Type B pancreatic cell (in vitro differentiated cells): ENCODE measurements around the gene ZNF300. TPM values are rescaled to one million over a fixed set of nuclear protein-coding genes. Genes with fewer than 3 reads are reported as not detected.

Experiments
- DNase-seq: peaks from one replicate; pipeline ENCODE4 v3.0.0; 2021; ENCODE audit warnings: mixed read lengths; ENCODE audit not compliant: unreplicated experiment; ENCODE audit errors: extremely low spot score
- H3K27ac Mint-ChIP-seq: 2 replicates; pipeline ENCODE4 v1.8.0; 2021; ENCODE audit warnings: mild to moderate bottlenecking, mixed read lengths
- H3K27me3 Mint-ChIP-seq: 2 replicates; pipeline ENCODE4 v1.8.0; 2021; ENCODE audit warnings: mixed read lengths
- H3K36me3 Mint-ChIP-seq: 2 replicates; pipeline ENCODE4 v1.8.0; 2021; ENCODE audit warnings: mixed read lengths
- H3K4me1 Mint-ChIP-seq: one replicate; pipeline ENCODE4 v1.8.0; 2021; ENCODE audit warnings: mixed read lengths; ENCODE audit not compliant: unreplicated experiment
- H3K4me3 Mint-ChIP-seq: 2 replicates; pipeline ENCODE4 v1.8.0; 2021; ENCODE audit warnings: mild to moderate bottlenecking, mixed read lengths
- H3K9me3 Mint-ChIP-seq: 2 replicates; pipeline ENCODE4 v1.8.0; 2021; ENCODE audit warnings: mixed read lengths
- CTCF ChIP-seq: fragments of 200-600 bp; sonication (generic); conservative IDR thresholded peaks from 2 replicates; pipeline ENCODE4 v1.5.0; 2021; ENCODE audit warnings: antibody characterized with exemption, mild to moderate bottlenecking
- total RNA-seq: library from RNA; stranded (reverse); gene quantifications from 2 replicates; pipeline ENCODE4 v1.2.1, GENCODE V29; 2021; ENCODE audit warnings: low replicate concordance

The ZNF300 gene
- total RNA-seq, 1 donor from 2014 or later = 15.0 TPM

- H3K36me3 Mint-ChIP-seq = no peaks in the 10 kb centered on the region
Observed at GRCh38 chr5:150931368-150931965, 26.7 kb upstream of the ZNF300 start.

GRCh38 chr5:150918613-150919012, 13.8 kb upstream of the ZNF300 start:
- no peak for DNase-seq
- no peak for TF ChIP-seq CTCF

More at GRCh38 chr5:150931368-150931965, 26.7 kb upstream of the ZNF300 start:
- no peak for TF ChIP-seq CTCF
- H3K9me3 Mint-ChIP-seq = peaks cover 18% of the 10 kb centered on the region
- DNase-seq = no peak
- H3K27me3 Mint-ChIP-seq = no peaks in the 10 kb centered on the region
- H3K27ac Mint-ChIP-seq = no peak overlapping the region
- H3K4me3 Mint-ChIP-seq = no peak overlapping the region
- H3K4me1 Mint-ChIP-seq = no peaks in the 10 kb centered on the region

GRCh38 chr5:150912312-150912814, 7.6 kb upstream of the ZNF300 start:
- H3K27me3 Mint-ChIP-seq = no peaks in the 10 kb centered on the region
- H3K36me3 Mint-ChIP-seq = no peaks in the 10 kb centered on the region
- peaks cover 20% of the 10 kb centered on the region for H3K9me3 Mint-ChIP-seq
- H3K4me1 Mint-ChIP-seq = no peaks in the 10 kb centered on the region
- TF ChIP-seq CTCF = no peak
- no peak for DNase-seq
- no peak overlapping the region for H3K27ac Mint-ChIP-seq
- no peak overlapping the region for H3K4me3 Mint-ChIP-seq

More at GRCh38 chr5:150918613-150919012, 13.8 kb upstream of the ZNF300 start:
- peaks cover 8% of the 10 kb centered on the region for H3K4me1 Mint-ChIP-seq
- peak overlapping the region; percentile 23 for H3K4me3 Mint-ChIP-seq
- no peak overlapping the region for H3K27ac Mint-ChIP-seq
- peaks cover 15% of the 10 kb centered on the region for H3K9me3 Mint-ChIP-seq
- H3K27me3 Mint-ChIP-seq = no peaks in the 10 kb centered on the region
- H3K36me3 Mint-ChIP-seq = no peaks in the 10 kb centered on the region

- no peak for TF ChIP-seq CTCF
- Mint-ChIP-seq H3K4me3 (peak overlapping the region; percentile 99), H3K36me3 (peaks cover 39% of the 10 kb centered on the region), H3K9me3 (peaks cover 18% of the 10 kb centered on the region), H3K27me3 (no peaks in the 10 kb centered on the region), H3K27ac (peak overlapping the region; percentile 99), H3K4me1 (peaks cover 15% of the 10 kb centered on the region)
- no peak for DNase-seq
Observed at GRCh38 chr5:150905312-150905683, 518 bp upstream of the ZNF300 start.

- Mint-ChIP-seq H3K27ac (no peak overlapping the region), H3K9me3 (peaks cover 33% of the 10 kb centered on the region), H3K36me3 (peaks cover 76% of the 10 kb centered on the region), H3K27me3 (no peaks in the 10 kb centered on the region), H3K4me1 (peaks cover 15% of the 10 kb centered on the region), H3K4me3 (no peak overlapping the region)
- DNase-seq = no peak
- no peak for TF ChIP-seq CTCF
Observed at GRCh38 chr5:150901446-150901845, 3.3 kb downstream of the ZNF300 start.
